IMR-90 (cell line): ENCODE data around the gene ADGRF1.

Experiments
- BHLHE40 ChIP-seq: fragments of 150-350 bp; IDR thresholded peaks from 2 replicates; pipeline ENCODE4 v1.6.1; 2016; ENCODE audit warnings: mild to moderate bottlenecking, low read depth, low read length
- CEBPB ChIP-seq: IDR thresholded peaks from 2 replicates; pipeline ENCODE4 v1.6.1; 2012; ENCODE audit warnings: low read depth, low read length, improper control_type of control experiment
- MAZ ChIP-seq: IDR thresholded peaks from 2 replicates; pipeline ENCODE4 v1.6.1; 2012; ENCODE audit warnings: low read depth, mild to moderate bottlenecking, low read length, improper control_type of control experiment, moderate library complexity, borderline replicate concordance
- POLR2A ChIP-seq: IDR thresholded peaks from 2 replicates; pipeline ENCODE4 v1.6.1; 2012; ENCODE audit warnings: mild to moderate bottlenecking, low read depth, low read length
- RAD21 ChIP-seq: IDR thresholded peaks from 2 replicates; pipeline ENCODE4 v1.6.1; 2012; ENCODE audit warnings: low read length, improper control_type of control experiment
- RCOR1 ChIP-seq: IDR thresholded peaks from 2 replicates; pipeline ENCODE4 v1.6.1; 2012; ENCODE audit warnings: mild to moderate bottlenecking, low read length, improper control_type of control experiment; ENCODE audit not compliant: insufficient replicate concordance
- RFX5 ChIP-seq: IDR thresholded peaks from 2 replicates; pipeline ENCODE4 v1.8.0; 2012; ENCODE audit warnings: low read depth, mild to moderate bottlenecking, low read length, moderate library complexity
- SMC3 ChIP-seq: fragments of 150-350 bp; IDR thresholded peaks from 2 replicates; pipeline ENCODE4 v1.6.1; 2016; ENCODE audit warnings: low read depth, mild to moderate bottlenecking, antibody characterized with exemption, low read length, moderate library complexity
- TF ChIP-seq, protein P1 (sequence below): conservative IDR thresholded peaks from 2 replicates; pipeline ENCODE4 v1.5.1; 2012; ENCODE audit warnings: mild to moderate bottlenecking, low read depth, low read length, improper control_type of control experiment
- TF ChIP-seq, protein P2 (sequence below): fragments of 150-350 bp; IDR thresholded peaks from 2 replicates; pipeline ENCODE4 v1.6.1; 2016; ENCODE audit warnings: low read depth, mild to moderate bottlenecking, low read length, moderate library complexity, borderline replicate concordance
- TF ChIP-seq, protein P3 (sequence below): fragments of 150-350 bp; IDR thresholded peaks from 2 replicates; pipeline ENCODE4 v1.6.1; 2017; ENCODE audit warnings: mild to moderate bottlenecking, antibody characterized with exemption, low read length, low read depth

- no peak for TF ChIP-seq MAZ
- TF ChIP-seq, protein P1, sequence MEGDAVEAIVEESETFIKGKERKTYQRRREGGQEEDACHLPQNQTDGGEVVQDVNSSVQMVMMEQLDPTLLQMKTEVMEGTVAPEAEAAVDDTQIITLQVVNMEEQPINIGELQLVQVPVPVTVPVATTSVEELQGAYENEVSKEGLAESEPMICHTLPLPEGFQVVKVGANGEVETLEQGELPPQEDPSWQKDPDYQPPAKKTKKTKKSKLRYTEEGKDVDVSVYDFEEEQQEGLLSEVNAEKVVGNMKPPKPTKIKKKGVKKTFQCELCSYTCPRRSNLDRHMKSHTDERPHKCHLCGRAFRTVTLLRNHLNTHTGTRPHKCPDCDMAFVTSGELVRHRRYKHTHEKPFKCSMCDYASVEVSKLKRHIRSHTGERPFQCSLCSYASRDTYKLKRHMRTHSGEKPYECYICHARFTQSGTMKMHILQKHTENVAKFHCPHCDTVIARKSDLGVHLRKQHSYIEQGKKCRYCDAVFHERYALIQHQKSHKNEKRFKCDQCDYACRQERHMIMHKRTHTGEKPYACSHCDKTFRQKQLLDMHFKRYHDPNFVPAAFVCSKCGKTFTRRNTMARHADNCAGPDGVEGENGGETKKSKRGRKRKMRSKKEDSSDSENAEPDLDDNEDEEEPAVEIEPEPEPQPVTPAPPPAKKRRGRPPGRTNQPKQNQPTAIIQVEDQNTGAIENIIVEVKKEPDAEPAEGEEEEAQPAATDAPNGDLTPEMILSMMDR = no peak
- no peak for TF ChIP-seq SMC3
- no peak for TF ChIP-seq CEBPB
- TF ChIP-seq POLR2A = no peak
- TF ChIP-seq RAD21 = no peak
- TF ChIP-seq, protein P2, sequence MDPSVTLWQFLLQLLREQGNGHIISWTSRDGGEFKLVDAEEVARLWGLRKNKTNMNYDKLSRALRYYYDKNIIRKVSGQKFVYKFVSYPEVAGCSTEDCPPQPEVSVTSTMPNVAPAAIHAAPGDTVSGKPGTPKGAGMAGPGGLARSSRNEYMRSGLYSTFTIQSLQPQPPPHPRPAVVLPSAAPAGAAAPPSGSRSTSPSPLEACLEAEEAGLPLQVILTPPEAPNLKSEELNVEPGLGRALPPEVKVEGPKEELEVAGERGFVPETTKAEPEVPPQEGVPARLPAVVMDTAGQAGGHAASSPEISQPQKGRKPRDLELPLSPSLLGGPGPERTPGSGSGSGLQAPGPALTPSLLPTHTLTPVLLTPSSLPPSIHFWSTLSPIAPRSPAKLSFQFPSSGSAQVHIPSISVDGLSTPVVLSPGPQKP = no peak
- TF ChIP-seq BHLHE40 = no peak
- TF ChIP-seq RCOR1 = no peak
- no peak for TF ChIP-seq RFX5
- TF ChIP-seq, protein P3, sequence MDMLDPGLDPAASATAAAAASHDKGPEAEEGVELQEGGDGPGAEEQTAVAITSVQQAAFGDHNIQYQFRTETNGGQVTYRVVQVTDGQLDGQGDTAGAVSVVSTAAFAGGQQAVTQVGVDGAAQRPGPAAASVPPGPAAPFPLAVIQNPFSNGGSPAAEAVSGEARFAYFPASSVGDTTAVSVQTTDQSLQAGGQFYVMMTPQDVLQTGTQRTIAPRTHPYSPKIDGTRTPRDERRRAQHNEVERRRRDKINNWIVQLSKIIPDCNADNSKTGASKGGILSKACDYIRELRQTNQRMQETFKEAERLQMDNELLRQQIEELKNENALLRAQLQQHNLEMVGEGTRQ = no peak
These were observed 38.0 kb upstream of the ADGRF1 start for GRCh38 chr6:47080083-47080596.
